Cardiac fibroblast (primary cell): ENCODE results near the gene SNX20.

Experiments
- DNase-seq, 2 donors: peaks; one replicate each; pipeline versions ENCODE4 v3.0.0 to v3.0.0-alpha.2; 2010; ENCODE audit warnings: low read depth in 2 of 2
- H3K4me3 ChIP-seq, 2 donors: replicated peaks in 1 of 2; 1 replicate in 1 of 2; 2 replicates in 1 of 2; pipeline ENCODE4 v1.5.1; 2011; ENCODE audit warnings: low read depth in 2 of 2, low read length in 2 of 2, mild to moderate bottlenecking in 2 of 2, moderate library complexity in 1 of 2
- CTCF ChIP-seq: IDR thresholded peaks from one replicate; pipeline ENCODE4 v1.5.1; 2011; ENCODE audit warnings: low read depth, mild to moderate bottlenecking, low read length, inconsistent platforms

SNX20 gene

GRCh38 chr16:50668368-50669008 lies 12.6 kb downstream of the SNX20 start:
- H3K4me3 ChIP-seq: no peak overlapping the region
- no peak for TF ChIP-seq CTCF
- DNase-seq: no peak

- no peak overlapping the region for H3K4me3 ChIP-seq
- no peak for TF ChIP-seq CTCF
- DNase-seq: no peak
These were observed 13.4 kb downstream of the SNX20 start for GRCh38 chr16:50667497-50668367.

- no peak for TF ChIP-seq CTCF
- DNase-seq: no peak
- no peak overlapping the region for H3K4me3 ChIP-seq
These were observed 14.2 kb downstream of the SNX20 start for GRCh38 chr16:50666658-50667496.

- peak; percentile 84 for TF ChIP-seq CTCF
- peak overlapping the region; percentile 38 to 44 for H3K4me3 ChIP-seq
- DNase-seq: peak; percentile 76 to 78
These were observed 15.8 kb downstream of the SNX20 start for GRCh38 chr16:50665128-50665878.

GRCh38 chr16:50664270-50664669 lies 16.8 kb downstream of the SNX20 start:
- H3K4me3 ChIP-seq: no peak overlapping the region
- no peak for TF ChIP-seq CTCF
- no peak for DNase-seq

- no peak for DNase-seq
- TF ChIP-seq CTCF: no peak
- H3K4me3 ChIP-seq: no peak overlapping the region
These were observed 18.7 kb downstream of the SNX20 start for GRCh38 chr16:50662306-50662940.
